ENCODE results near the gene KRTAP4-5. TPM values are rescaled to one million over a fixed set of nuclear protein-coding genes. Genes with fewer than 3 reads are reported as not detected.
"Not testable (repeated sequence)": the region's sequence is repeated elsewhere in the genome, so short reads cannot be mapped to it uniquely, and the experiment has no call there.

Gene KRTAP4-5
- total and polyA plus RNA-seq, 4 donors, result not detected

DNA sequence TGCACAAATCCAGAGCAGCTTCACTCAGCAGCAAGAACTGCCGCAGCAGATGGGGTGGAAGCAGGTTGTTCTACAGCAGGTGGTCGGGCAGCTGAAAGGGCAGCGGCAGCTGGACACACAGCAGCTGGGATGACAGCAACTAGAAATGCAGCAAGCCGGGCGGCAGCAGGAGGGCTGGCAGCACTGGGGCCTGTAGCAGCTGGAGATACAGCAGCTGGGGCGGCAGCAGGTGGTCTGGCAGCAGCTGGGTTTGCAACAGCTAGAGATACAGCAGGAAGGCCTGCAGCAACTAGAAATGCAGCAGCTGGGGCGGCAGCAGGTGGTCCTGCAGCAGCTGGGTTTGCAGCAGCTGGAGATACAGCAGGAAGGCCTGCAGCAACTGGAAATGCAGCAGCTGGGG is 17.9 kb upstream of the KRTAP4-5 start:
- H3K36me3 ChIP-seq (ENCODE audit: control insufficient read depth in 4 of 4, insufficient read depth in 4 of 4, low read length in 4 of 4), result no peaks in the 10 kb centered on the region
- ATAC-seq (ENCODE audit: insufficient read depth, low FRiP score) (no peak), DNase-seq (no peak)
- no peaks in the 10 kb centered on the region for H3K27me3 ChIP-seq (ENCODE audit: control insufficient read depth in 3 of 3, insufficient read depth in 3 of 3, low read length in 2 of 3)
- no peaks in the 10 kb centered on the region for H3K4me1 ChIP-seq (ENCODE audit: control insufficient read depth in 5 of 5, insufficient read depth in 5 of 5, low read length in 5 of 5)
- no peak overlapping the region for H3K27ac ChIP-seq (ENCODE audit: low read depth in 1 of 2, low read length in 1 of 2)
- no peak overlapping the region for H3K9ac ChIP-seq (ENCODE audit: insufficient read depth in 1 of 2, low read length in 2 of 2)
- no peak overlapping the region for H3K4me3 ChIP-seq
- H3K9me3 ChIP-seq (ENCODE audit: control insufficient read depth in 4 of 4, insufficient read depth in 3 of 4, low read length in 3 of 4), result peaks cover 0 to 4% (median 0%) of the 10 kb centered on the region in 4 donors
- whole genome bisulfite sequencing, 2 donors, result 87 to 90% methylated on average over 7 of the region's 7 CpGs
- TF ChIP-seq, protein P1, sequence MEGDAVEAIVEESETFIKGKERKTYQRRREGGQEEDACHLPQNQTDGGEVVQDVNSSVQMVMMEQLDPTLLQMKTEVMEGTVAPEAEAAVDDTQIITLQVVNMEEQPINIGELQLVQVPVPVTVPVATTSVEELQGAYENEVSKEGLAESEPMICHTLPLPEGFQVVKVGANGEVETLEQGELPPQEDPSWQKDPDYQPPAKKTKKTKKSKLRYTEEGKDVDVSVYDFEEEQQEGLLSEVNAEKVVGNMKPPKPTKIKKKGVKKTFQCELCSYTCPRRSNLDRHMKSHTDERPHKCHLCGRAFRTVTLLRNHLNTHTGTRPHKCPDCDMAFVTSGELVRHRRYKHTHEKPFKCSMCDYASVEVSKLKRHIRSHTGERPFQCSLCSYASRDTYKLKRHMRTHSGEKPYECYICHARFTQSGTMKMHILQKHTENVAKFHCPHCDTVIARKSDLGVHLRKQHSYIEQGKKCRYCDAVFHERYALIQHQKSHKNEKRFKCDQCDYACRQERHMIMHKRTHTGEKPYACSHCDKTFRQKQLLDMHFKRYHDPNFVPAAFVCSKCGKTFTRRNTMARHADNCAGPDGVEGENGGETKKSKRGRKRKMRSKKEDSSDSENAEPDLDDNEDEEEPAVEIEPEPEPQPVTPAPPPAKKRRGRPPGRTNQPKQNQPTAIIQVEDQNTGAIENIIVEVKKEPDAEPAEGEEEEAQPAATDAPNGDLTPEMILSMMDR (IDR thresholded peaks at IDR 0.05; ENCODE audit: control extremely low read depth, extremely low read depth), result no peak

DNA sequence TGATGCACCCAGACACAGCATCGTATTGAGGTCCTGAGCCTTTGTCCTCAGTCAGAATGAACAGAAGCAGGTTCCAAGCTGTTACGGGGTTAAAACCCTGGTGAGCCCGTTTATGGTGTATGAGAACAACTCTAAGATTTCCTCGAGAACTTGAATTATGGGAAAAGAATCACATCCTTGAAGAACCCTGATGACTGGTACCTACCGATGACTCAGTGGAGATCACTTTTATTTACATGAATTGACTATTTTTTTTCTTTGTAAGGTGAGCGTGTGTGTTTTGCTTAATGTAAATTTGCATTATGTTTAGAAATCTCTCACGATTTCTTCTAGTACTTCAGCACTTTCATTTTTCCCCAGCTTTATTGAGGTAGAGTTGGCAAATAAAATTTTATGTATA is 14.2 kb upstream of the KRTAP4-5 start:
- Histone ChIP-seq H3K9ac (ENCODE audit: insufficient read depth in 1 of 2, low read length in 2 of 2) (no peak overlapping the region), H3K4me3 (no peak overlapping the region), H3K27me3 (ENCODE audit: control insufficient read depth in 3 of 3, insufficient read depth in 3 of 3, low read length in 2 of 3) (no peaks in the 10 kb centered on the region), H3K36me3 (ENCODE audit: control insufficient read depth in 4 of 4, insufficient read depth in 4 of 4, low read length in 4 of 4) (no peaks in the 10 kb centered on the region), H3K9me3 (ENCODE audit: control insufficient read depth in 4 of 4, insufficient read depth in 3 of 4, low read length in 3 of 4) (peaks cover 0 to 2% (median 0%) of the 10 kb centered on the region in 4 donors), H3K4me1 (ENCODE audit: control insufficient read depth in 5 of 5, insufficient read depth in 5 of 5, low read length in 5 of 5) (no peaks in the 10 kb centered on the region), H3K27ac (ENCODE audit: low read depth in 1 of 2, low read length in 1 of 2) (no peak overlapping the region)
- ATAC-seq (ENCODE audit: insufficient read depth, low FRiP score), result no peak
- TF ChIP-seq, protein P1 (IDR thresholded peaks at IDR 0.05; ENCODE audit: control extremely low read depth, extremely low read depth), result no peak
- DNase-seq, result no peak
- WGBS, 2 donors, result 75 to 84% methylated on average over 7 of the region's 7 CpGs

DNA sequence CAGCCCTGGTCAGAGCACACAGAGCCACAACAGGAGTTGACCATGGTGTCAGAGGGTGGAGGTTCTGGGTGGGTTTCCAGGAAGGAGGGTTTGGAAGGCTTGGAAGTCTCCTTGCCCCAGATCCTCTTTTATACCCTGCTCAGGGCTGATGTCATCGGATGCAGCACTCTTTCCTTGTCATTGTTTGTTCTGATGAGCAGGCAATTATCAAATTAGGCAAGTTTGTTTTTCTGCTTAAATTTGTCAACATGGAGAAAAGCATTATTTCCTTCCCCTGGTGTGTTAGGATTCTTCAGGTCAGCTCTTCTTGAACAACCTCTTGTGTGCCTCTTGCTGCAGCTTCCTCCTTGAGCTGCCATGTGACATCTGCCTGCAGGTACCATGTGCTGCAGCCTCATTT is 11.0 kb upstream of the KRTAP4-5 start, which contains the start of gene KRTAP4-4:
Gene KRTAP4-4, minus strand, starts transcription at position 101 of the 400 bp plus-strand sequence. Its CDS starts 57 bp downstream, at position 44.
- H3K4me3 ChIP-seq, result no peak within 1 kb of the TSS
- 88 to 91% methylated on average over 1 of the region's 1 CpG for WGBS, 2 donors
- H3K4me1 ChIP-seq (ENCODE audit: control insufficient read depth in 5 of 5, insufficient read depth in 5 of 5, low read length in 5 of 5), result no peaks in the 10 kb centered on the region
- H3K9ac ChIP-seq (ENCODE audit: insufficient read depth in 1 of 2, low read length in 2 of 2), result no peak within 1 kb of the TSS
- no peaks in the 10 kb centered on the region for H3K27me3 ChIP-seq (ENCODE audit: control insufficient read depth in 3 of 3, insufficient read depth in 3 of 3, low read length in 2 of 3)
- peaks cover 0 to 2% (median 0%) of the 10 kb centered on the region in 4 donors for H3K9me3 ChIP-seq (ENCODE audit: control insufficient read depth in 4 of 4, insufficient read depth in 3 of 4, low read length in 3 of 4)
- DNase-seq (no peak), ATAC-seq (ENCODE audit: insufficient read depth, low FRiP score) (no peak)
- H3K27ac ChIP-seq (ENCODE audit: low read depth in 1 of 2, low read length in 1 of 2), result no peak within 1 kb of the TSS
- H3K36me3 ChIP-seq (ENCODE audit: control insufficient read depth in 4 of 4, insufficient read depth in 4 of 4, low read length in 4 of 4), result no peaks in the 10 kb centered on the region
- TF ChIP-seq, protein P1 (IDR thresholded peaks at IDR 0.05; ENCODE audit: control extremely low read depth, extremely low read depth), result no peak

DNA sequence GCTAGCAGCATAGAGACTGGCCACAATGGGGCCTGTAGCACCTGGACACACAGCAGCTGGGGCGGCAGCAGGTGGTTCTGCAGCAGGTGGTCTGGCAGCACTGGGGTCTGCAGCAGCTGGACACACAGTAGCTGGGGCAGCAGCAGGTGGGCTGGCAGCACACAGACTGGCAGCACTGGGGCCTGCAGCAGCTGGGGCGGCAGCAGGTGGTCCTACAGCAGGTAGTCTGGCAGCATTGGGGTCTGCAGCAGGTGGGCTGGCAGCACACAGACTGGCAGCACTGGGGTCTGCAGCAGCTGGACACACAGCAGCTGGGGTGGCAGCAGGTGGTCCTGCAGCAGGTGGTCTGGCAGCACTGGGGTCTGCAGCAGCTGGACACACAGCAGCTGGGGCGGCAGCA is 10.6 kb upstream of the KRTAP4-5 start:
- H3K9ac ChIP-seq (ENCODE audit: insufficient read depth in 1 of 2, low read length in 2 of 2); DNase-seq; H3K27ac ChIP-seq (ENCODE audit: low read depth in 1 of 2, low read length in 1 of 2); H3K4me3 ChIP-seq; H3K36me3 ChIP-seq (ENCODE audit: control insufficient read depth in 4 of 4, insufficient read depth in 4 of 4, low read length in 4 of 4); H3K9me3 ChIP-seq (ENCODE audit: control insufficient read depth in 4 of 4, insufficient read depth in 3 of 4, low read length in 3 of 4); H3K4me1 ChIP-seq (ENCODE audit: control insufficient read depth in 5 of 5, insufficient read depth in 5 of 5, low read length in 5 of 5); ATAC-seq (ENCODE audit: insufficient read depth, low FRiP score); H3K27me3 ChIP-seq (ENCODE audit: control insufficient read depth in 3 of 3, insufficient read depth in 3 of 3, low read length in 2 of 3): not testable (repeated sequence)
- 98 to 100% methylated on average over 3 of the region's 3 CpGs for WGBS, 2 donors

All from lung (tissue), 12 donors.